ENCODE results near the gene MINDY2.

GRCh38 chr15:58746174-58746573, 24.9 kb upstream of the MINDY2 start:
- TF ChIP-seq EZH2phosphoT487 (conservative IDR thresholded peaks at IDR 0.05; ENCODE audit: low read length): no peak
- TF ChIP-seq, protein P1, sequence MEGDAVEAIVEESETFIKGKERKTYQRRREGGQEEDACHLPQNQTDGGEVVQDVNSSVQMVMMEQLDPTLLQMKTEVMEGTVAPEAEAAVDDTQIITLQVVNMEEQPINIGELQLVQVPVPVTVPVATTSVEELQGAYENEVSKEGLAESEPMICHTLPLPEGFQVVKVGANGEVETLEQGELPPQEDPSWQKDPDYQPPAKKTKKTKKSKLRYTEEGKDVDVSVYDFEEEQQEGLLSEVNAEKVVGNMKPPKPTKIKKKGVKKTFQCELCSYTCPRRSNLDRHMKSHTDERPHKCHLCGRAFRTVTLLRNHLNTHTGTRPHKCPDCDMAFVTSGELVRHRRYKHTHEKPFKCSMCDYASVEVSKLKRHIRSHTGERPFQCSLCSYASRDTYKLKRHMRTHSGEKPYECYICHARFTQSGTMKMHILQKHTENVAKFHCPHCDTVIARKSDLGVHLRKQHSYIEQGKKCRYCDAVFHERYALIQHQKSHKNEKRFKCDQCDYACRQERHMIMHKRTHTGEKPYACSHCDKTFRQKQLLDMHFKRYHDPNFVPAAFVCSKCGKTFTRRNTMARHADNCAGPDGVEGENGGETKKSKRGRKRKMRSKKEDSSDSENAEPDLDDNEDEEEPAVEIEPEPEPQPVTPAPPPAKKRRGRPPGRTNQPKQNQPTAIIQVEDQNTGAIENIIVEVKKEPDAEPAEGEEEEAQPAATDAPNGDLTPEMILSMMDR (IDR thresholded peaks at IDR 0.05; ENCODE audit: insufficient read depth, low read length, poor library complexity, severe bottlenecking): no peak
